Measurements from ENCODE around the gene GPR39.

DNA sequence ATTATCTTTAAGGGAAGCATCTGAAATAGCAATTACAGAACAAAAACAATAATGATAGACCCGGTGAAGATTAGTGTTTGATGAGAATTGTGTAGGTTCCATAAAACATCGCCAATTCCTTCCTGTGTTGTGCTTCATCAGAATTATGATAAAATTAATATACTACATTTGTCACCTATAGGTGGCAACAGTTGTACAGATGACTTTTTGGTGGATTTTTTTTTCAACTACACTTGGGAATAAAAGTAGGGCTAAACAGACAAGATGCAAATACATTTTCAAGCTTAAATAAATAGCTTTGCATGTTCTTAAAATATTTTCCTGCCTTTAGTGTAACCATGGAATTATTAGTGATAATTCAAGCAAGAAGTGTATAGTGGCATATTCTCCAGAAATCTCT, 260.4 kb downstream of the GPR39 start:
- TF ChIP-seq, protein P1, sequence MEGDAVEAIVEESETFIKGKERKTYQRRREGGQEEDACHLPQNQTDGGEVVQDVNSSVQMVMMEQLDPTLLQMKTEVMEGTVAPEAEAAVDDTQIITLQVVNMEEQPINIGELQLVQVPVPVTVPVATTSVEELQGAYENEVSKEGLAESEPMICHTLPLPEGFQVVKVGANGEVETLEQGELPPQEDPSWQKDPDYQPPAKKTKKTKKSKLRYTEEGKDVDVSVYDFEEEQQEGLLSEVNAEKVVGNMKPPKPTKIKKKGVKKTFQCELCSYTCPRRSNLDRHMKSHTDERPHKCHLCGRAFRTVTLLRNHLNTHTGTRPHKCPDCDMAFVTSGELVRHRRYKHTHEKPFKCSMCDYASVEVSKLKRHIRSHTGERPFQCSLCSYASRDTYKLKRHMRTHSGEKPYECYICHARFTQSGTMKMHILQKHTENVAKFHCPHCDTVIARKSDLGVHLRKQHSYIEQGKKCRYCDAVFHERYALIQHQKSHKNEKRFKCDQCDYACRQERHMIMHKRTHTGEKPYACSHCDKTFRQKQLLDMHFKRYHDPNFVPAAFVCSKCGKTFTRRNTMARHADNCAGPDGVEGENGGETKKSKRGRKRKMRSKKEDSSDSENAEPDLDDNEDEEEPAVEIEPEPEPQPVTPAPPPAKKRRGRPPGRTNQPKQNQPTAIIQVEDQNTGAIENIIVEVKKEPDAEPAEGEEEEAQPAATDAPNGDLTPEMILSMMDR (IDR thresholded peaks at IDR 0.05): peak in 1 of 4 experiments; percentile 20
- TF ChIP-seq POLR2A (IDR thresholded peaks at IDR 0.05): no peak
